Measurements from ENCODE around the gene GTF2F2.

GTF2F2 gene

GRCh38 chr13:45196622-45197021 is 76.3 kb downstream of the GTF2F2 start:
- TF ChIP-seq POLR2AphosphoS5 (IDR thresholded peaks at IDR 0.05; ENCODE audit: low read depth), result no peak
- TF ChIP-seq REST (IDR thresholded peaks at IDR 0.05; ENCODE audit: insufficient replicate concordance, low read depth), result no peak
- TF ChIP-seq GABPA (IDR thresholded peaks at IDR 0.05; ENCODE audit: low read depth), result no peak
- TF ChIP-seq SPI1 (IDR thresholded peaks at IDR 0.05; ENCODE audit: borderline replicate concordance, low read depth), result no peak
- Histone ChIP-seq H3K27ac (replicated peaks) (no peak overlapping the region), H3K4me3 (replicated peaks; ENCODE audit: insufficient read depth, low read length) (no peak overlapping the region), H3K27me3 (ENCODE audit: insufficient read depth, poor library complexity, severe bottlenecking) (no peaks in the 10 kb centered on the region)
- DNase-seq (ENCODE audit: low read depth in 1 of 2, low spot score in 1 of 2), result no peak

- TF ChIP-seq REST (IDR thresholded peaks at IDR 0.05; ENCODE audit: insufficient replicate concordance, low read depth), result no peak
- no peak for TF ChIP-seq CTCF (IDR thresholded peaks at IDR 0.05; ENCODE audit: insufficient read depth, low read length)
- no peak for TF ChIP-seq SPI1 (IDR thresholded peaks at IDR 0.05; ENCODE audit: borderline replicate concordance, low read depth)
- no peak for TF ChIP-seq POLR2AphosphoS5 (IDR thresholded peaks at IDR 0.05; ENCODE audit: low read depth)
- TF ChIP-seq GABPA (IDR thresholded peaks at IDR 0.05; ENCODE audit: low read depth), result no peak
- no peaks in the 10 kb centered on the region for H3K27me3 ChIP-seq (ENCODE audit: insufficient read depth, poor library complexity, severe bottlenecking)
- DNase-seq (ENCODE audit: low read depth in 1 of 2, low spot score in 1 of 2), result no peak
- no peak overlapping the region for H3K4me3 ChIP-seq (replicated peaks; ENCODE audit: insufficient read depth, low read length)
- H3K27ac ChIP-seq (replicated peaks), result no peak overlapping the region
Measured at GRCh38 chr13:45198041-45198440, 77.7 kb downstream of the GTF2F2 start.

- TF ChIP-seq POLR2AphosphoS5 (IDR thresholded peaks at IDR 0.05; ENCODE audit: low read depth), result no peak
- no peak for TF ChIP-seq REST (IDR thresholded peaks at IDR 0.05; ENCODE audit: insufficient replicate concordance, low read depth)
- no peak for TF ChIP-seq CTCF (IDR thresholded peaks at IDR 0.05; ENCODE audit: insufficient read depth, low read length)
- TF ChIP-seq GABPA (IDR thresholded peaks at IDR 0.05; ENCODE audit: low read depth), result no peak
- TF ChIP-seq SPI1 (IDR thresholded peaks at IDR 0.05; ENCODE audit: borderline replicate concordance, low read depth), result no peak
- DNase-seq (ENCODE audit: low read depth in 1 of 2, low spot score in 1 of 2), result no peak
- Histone ChIP-seq H3K27me3 (ENCODE audit: insufficient read depth, poor library complexity, severe bottlenecking) (no peaks in the 10 kb centered on the region), H3K4me3 (replicated peaks; ENCODE audit: insufficient read depth, low read length) (no peak overlapping the region), H3K27ac (replicated peaks) (no peak overlapping the region)
Measured at GRCh38 chr13:45198924-45199323, 78.6 kb downstream of the GTF2F2 start.
